NCI-H82 treated with DMSO at 0.1 percent for 48 hours (cell line): ENCODE data around the gene STK32A.
"Not testable (repeated sequence)": the region's sequence is repeated elsewhere in the genome, so short reads cannot be mapped to it uniquely, and the experiment has no call there.

Source experiments
- DNase-seq: peaks from one replicate; lab custom pipeline; 2025; ENCODE audit not compliant: unreplicated experiment; lab: John Stamatoyannopoulos, UW

The STK32A gene

GRCh38 chr5:147234825-147235635 lies at the start of gene STK32A:
STK32A (plus strand) TSS chr5:147235026; CDS start chr5:147239635, 4,609 bp downstream.
- peak; percentile 2 for DNase-seq

DNA sequence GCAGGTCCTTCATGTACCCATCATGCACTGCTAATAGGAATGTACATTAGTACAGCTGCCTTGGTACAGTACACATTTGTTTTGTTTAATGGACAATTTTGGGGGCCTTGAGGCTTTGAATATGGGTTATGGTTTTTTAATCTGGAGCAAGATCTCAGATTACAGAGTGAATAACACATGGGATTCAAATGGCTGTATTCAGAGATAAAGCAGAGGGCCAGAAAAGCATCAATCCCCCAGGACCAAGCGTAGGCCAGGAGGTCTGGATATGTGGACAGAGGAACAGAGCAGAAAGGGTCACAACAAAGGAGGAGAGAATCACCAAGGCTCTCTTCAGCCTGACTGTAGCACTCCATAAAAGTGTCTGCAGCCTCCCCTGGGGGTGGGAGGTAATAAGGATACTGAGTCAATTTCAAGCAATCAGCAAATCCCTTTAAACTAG lies 47.7 kb upstream of the STK32A start:
- DNase-seq: no peak

DNA sequence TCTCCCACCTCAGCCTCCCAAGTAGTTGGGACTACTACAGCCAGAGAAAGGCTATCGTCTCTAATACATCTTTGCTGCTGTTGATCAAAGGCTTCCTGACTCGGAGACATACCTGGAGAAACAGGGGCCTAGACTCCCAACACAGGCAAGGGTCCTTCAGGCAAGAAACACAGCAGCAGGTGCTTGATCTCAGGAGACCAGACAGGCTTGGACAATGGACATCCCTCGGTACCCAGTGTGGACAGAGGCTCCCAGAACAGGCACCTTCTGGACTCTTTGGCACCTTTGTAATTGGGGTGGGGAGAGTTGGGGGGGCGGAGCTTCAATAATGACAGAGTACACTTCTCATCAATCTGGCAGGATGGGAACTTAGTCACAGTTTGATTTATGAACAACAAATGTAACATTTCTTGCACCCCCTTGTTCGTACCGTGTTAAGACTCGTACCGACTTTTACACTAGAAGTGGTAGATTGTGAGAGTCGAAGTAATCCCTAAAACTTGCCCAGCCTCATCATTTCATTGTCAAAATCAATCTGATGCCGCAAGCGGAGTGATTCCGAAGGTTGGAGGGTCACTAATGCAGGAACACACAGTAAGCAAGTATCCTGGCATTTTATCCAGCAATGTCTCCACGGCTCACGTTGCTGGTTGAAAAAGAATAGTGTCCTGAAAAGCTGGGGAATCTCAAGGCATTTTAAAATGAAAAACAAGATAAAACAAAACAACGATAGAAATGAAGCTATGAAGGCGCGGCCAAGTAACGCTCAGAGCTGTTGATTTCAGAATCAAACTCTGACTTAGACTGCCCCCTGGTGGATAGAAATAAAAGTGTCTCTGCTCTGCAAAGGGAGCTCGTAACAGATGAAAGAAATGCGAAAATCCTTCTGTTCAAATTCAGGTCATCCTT lies 46.4 kb upstream of the STK32A start:
- peak; percentile 9 for DNase-seq

DNA sequence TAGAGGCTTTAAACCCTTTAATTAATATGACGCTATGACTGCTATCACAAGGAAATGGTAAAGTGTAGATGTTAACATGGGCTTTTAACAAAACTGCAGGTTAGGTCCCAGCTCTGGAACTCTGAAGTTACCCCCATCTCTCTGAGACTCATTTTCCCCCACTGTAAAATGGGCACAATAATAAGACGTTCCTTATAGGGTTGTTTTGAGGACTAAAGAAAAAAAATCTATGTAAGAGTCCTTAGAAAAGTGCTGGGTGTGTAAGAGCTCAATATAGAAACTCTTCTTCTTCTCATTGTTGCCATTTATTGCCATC lies 45.8 kb upstream of the STK32A start:
- no peak for DNase-seq

GRCh38 chr5:147190331-147190730 lies 44.5 kb upstream of the STK32A start:
- DNase-seq: no peak

GRCh38 chr5:147193123-147193522 lies 41.7 kb upstream of the STK32A start:
- no peak for DNase-seq

GRCh38 chr5:147200004-147200403 lies 34.8 kb upstream of the STK32A start:
- no peak for DNase-seq

GRCh38 chr5:147203213-147203612 lies 31.6 kb upstream of the STK32A start:
- DNase-seq: no peak

DNA sequence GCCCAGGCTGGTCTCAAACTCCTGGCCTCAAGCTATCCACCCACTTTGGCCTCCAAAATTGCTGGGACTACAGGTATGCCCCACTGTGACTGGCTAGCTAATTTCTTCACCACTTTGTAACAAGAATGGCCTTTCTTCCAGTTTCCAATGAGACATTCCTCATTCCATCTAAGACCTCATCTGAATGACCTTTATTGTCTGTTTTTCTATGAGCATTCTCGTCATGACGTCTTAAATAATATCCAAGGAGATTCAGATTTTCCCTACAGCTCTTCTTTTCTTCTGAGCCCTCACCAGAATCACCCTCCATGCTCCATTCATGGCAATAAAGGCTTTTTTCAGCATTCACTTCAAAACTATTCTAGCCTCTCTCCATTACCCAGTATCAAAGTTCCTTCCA lies 30.2 kb upstream of the STK32A start:
- DNase-seq: no peak

- no peak for DNase-seq
Observed at GRCh38 chr5:147208134-147208533, 26.7 kb upstream of the STK32A start.

GRCh38 chr5:147216552-147217154 lies 18.2 kb upstream of the STK32A start:
- DNase-seq: no peak

DNA sequence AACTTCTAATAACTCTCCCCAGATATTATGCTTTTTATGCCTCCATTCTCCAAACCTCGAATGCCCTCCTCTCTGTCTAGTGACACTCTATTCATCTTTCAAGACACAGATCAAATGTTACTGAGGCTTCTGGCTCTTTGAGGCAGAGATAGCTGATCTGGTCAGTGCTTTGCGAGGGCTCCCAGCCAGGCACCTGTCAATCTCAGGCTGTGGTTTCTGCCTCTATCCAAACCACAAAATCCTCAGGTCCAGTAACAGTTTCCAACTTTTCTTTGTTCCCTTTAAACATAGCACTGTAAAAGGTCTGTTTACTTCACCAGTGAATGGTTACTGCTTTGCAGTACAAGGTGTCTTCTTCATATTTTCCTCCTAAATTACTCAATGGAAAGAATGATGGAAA lies 11.5 kb upstream of the STK32A start:
- no peak for DNase-seq

- peak; percentile 42 for DNase-seq
Observed at GRCh38 chr5:147223948-147224791, 10.7 kb upstream of the STK32A start.

GRCh38 chr5:147225938-147226337 lies 8.9 kb upstream of the STK32A start:
- DNase-seq: no peak

DNA sequence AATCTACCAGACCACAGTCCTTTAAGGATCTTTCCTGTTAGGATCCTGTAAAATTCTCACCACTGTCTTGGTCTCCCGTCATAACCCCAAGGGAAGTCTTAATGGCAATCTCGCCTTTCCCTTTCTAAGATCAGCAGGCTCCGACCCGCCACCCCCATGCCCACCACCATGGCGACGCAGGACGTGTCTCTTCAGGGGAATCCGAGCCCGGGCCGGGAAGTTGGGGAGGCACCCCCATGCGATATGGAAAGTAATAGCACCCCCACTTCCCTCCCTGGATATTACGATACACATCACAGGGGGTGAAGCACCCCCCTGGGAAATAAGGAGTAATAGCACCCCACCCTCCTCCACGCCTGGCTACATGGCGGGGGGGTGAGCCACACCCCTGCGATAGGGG lies 8.3 kb upstream of the STK32A start:
- no peak for DNase-seq

DNA sequence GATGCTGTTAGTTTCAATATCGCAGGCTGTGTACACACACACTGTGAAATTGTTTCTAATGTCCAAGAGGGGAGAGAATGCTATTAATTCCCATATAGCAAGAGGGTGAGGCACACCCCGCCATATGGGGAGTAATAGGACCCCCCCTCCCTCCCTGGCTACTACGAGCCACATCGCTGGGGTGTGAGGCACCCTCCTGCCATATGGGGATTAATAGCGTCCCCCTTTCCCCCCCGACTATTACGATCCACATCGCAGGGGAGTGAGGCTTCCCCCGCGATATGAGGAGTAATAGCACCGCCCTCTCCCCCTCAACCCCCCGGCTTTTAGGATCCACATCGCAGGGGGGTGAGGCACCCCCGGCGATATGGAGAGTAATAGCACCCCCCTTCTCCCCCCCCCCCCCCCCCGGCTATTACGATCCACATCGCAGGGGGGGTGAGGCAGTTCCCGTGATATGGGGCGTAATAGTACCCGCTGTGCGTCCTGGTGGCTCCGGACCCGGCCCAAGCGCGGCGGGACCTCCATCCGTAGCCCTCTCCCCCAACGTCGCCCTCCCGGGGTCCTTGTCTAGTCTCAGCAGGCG lies 494 bp upstream of the STK32A start:
- no peak for DNase-seq

DNA sequence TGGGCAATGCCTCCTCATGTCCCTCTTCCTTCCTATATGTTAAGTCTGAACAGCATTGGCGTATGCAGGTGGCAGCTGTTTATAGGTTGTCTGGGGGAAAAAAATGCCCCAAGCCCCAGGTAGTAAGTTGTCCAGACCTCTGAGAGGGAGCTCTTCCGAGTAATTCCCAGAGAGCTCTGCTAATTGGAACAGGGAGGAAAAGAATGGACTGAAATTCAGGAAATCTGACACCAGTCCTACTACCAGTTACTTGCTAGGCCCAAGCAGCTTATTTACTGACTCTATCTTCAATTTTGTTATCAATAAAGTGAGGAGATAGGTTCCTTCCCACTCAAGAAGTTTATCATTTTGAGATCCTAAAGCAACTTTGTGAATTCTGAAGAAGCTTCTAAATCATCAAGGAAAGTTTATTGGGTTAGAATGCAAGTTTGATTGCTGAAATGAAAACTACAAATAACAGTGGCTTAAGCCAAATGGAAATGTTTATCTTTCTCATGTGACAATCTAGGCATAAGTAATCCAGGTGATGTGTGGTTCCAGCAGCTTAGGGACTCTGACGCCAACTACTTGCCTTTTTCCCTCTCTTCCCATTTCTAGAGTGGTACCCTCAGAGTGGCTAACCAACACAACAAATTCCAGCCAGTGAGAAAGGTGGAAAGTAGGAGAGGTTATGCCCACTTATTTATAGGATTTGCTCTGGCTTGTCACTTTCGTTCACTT lies 5.6 kb downstream of the STK32A start:
- DNase-seq: no peak

- not testable (repeated sequence) for DNase-seq
Observed at GRCh38 chr5:147243238-147243637, 8.4 kb downstream of the STK32A start.

DNA sequence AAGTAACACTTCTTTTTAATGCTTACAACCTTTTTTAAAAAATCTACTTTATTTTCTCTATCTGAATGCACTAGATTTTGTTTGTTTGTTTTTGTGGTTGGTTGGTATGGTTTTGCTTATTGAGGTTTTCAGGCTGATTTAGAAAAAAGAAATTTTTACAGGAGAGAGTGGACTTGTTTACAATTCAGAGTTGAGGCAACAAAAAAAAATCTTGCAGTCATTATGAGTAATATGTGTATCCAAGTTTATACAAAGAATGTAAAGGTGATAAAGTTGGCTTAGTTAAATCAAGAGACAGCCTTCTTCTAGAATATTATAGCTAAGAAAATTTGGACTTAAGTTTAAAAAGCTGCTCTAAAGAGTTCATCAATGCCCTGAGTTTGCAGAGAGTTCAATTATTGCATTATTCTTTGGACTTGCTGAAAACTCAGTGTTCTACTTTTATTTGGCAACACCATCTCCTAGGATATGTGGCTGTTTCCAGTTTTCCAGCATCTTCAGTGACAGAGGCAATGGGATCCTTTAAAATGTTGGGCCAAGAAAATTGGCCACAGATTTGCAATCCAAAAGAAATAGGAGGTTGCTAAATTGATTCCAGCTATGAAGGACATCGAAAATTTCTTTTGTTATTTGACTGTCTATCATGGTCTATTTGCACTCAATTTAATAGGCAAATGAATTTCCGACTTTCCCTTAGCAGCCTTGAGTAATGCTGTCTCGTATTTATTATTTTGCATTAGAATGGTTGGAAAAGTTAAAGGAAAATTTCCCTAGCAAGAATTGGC lies 10.7 kb downstream of the STK32A start:
- no peak for DNase-seq
